ENCODE results near the gene FGD4. TPM values are rescaled to one million over a fixed set of nuclear protein-coding genes. Genes with fewer than 3 reads are reported as not detected.

FGD4 gene
- total and polyA plus RNA-seq, 4 donors: 16.2 to 49.0 (median 26.7) TPM

DNA sequence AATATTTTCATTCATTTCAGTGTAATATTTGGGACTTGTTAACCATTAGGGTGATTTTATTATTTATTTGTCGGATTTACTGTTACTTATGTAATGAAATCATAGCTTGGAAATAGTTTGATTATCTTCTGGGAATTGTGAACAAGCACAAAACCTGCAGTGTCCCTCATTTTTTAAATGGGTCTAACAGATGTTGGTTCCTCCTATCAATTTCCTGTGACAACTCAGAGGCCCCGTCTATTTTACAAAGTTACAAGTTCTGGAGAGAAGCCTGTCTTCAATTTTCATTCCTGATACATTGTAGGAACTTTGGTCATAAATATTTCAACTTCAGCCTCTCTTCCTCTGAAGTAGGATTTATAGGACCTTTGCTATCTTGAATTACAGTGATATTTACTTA lies 178.0 kb downstream of the FGD4 start:
- no peak overlapping the region for H3K27ac ChIP-seq (ENCODE audit: low read depth, low read length)
- DNase-seq (ENCODE audit: low read depth in 4 of 6, low spot score in 6 of 6): no peak
- no CpG with 5 or more reads among the region's 2 CpGs for WGBS (ENCODE audit: insufficient coverage)
- H3K27me3 ChIP-seq (ENCODE audit: control insufficient read depth, insufficient read depth, low read length): no peaks in the 10 kb centered on the region
- peaks cover 5% of the 10 kb centered on the region for H3K36me3 ChIP-seq (ENCODE audit: control insufficient read depth, insufficient read depth, low read length)
- no peaks in the 10 kb centered on the region for H3K4me1 ChIP-seq (ENCODE audit: control insufficient read depth, insufficient read depth, low read length)
- no peak overlapping the region for H3K4me3 ChIP-seq (ENCODE audit: low read depth, low read length)
- no peaks in the 10 kb centered on the region for H3K9me3 ChIP-seq (ENCODE audit: control insufficient read depth, insufficient read depth, low read length)

- H3K27me3 ChIP-seq (ENCODE audit: control insufficient read depth, insufficient read depth, low read length): no peaks in the 10 kb centered on the region
- H3K4me1 ChIP-seq (ENCODE audit: control insufficient read depth, insufficient read depth, low read length): no peaks in the 10 kb centered on the region
- H3K9me3 ChIP-seq (ENCODE audit: control insufficient read depth, insufficient read depth, low read length): no peaks in the 10 kb centered on the region
- no peak overlapping the region for H3K4me3 ChIP-seq (ENCODE audit: low read depth, low read length)
- H3K36me3 ChIP-seq (ENCODE audit: control insufficient read depth, insufficient read depth, low read length): peaks cover 9% of the 10 kb centered on the region
- DNase-seq (ENCODE audit: low read depth in 4 of 6, low spot score in 6 of 6): no peak
- WGBS (ENCODE audit: insufficient coverage): no CpG with 5 or more reads among the region's 1 CpG
- H3K27ac ChIP-seq (ENCODE audit: low read depth, low read length): no peak overlapping the region
Measured at GRCh38 chr12:32583534-32583933, 184.2 kb downstream of the FGD4 start.

DNA sequence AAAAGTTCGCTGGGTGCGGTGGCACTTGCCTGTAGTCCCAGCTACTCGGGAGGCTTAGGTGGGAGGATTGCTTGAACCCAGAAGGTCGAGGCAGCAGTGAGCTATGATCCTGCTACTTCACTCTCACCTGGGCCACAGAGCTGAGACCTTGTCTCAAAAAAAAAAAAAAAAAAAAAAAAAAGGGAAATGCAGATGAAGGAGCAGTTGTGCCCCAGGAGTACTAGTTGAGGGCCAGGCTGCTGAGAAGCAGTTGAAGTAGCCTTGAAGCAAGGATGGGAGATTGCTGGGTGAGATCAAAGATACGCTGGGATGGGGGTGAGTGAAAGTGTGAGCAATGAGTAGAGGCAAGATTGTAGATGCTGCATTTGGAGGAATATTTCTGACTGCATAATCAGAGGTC lies 186.3 kb downstream of the FGD4 start:
- Histone ChIP-seq H3K9me3 (ENCODE audit: control insufficient read depth, insufficient read depth, low read length) (no peaks in the 10 kb centered on the region), H3K27ac (ENCODE audit: low read depth, low read length) (no peak overlapping the region), H3K4me1 (ENCODE audit: control insufficient read depth, insufficient read depth, low read length) (no peaks in the 10 kb centered on the region), H3K36me3 (ENCODE audit: control insufficient read depth, insufficient read depth, low read length) (peaks cover 6% of the 10 kb centered on the region), H3K27me3 (ENCODE audit: control insufficient read depth, insufficient read depth, low read length) (no peaks in the 10 kb centered on the region), H3K4me3 (ENCODE audit: low read depth, low read length) (no peak overlapping the region)
- no peak for DNase-seq (ENCODE audit: low read depth in 4 of 6, low spot score in 6 of 6)
- WGBS (ENCODE audit: insufficient coverage): 100% methylated on average over 1 of the region's 5 CpGs

- DNase-seq (ENCODE audit: low read depth in 4 of 6, low spot score in 6 of 6): no peak
Measured at GRCh38 chr12:32586390-32586789, 187.0 kb downstream of the FGD4 start.

GRCh38 chr12:32587581-32588495 lies 188.5 kb downstream of the FGD4 start:
- DNase-seq (ENCODE audit: low read depth in 4 of 6, low spot score in 6 of 6): no peak
- H3K4me3 ChIP-seq (ENCODE audit: low read depth, low read length): no peak overlapping the region
- H3K9me3 ChIP-seq (ENCODE audit: control insufficient read depth, insufficient read depth, low read length): no peaks in the 10 kb centered on the region
- no peaks in the 10 kb centered on the region for H3K27me3 ChIP-seq (ENCODE audit: control insufficient read depth, insufficient read depth, low read length)
- no peaks in the 10 kb centered on the region for H3K4me1 ChIP-seq (ENCODE audit: control insufficient read depth, insufficient read depth, low read length)
- 83% methylated on average over 2 of the region's 4 CpGs for WGBS (ENCODE audit: insufficient coverage)
- no peak overlapping the region for H3K27ac ChIP-seq (ENCODE audit: low read depth, low read length)
- peaks cover 4% of the 10 kb centered on the region for H3K36me3 ChIP-seq (ENCODE audit: control insufficient read depth, insufficient read depth, low read length)

More at GRCh38 chr12:32586390-32586789, 187.0 kb downstream of the FGD4 start:
- no peak overlapping the region for H3K4me3 ChIP-seq (ENCODE audit: low read depth, low read length)
- peaks cover 6% of the 10 kb centered on the region for H3K36me3 ChIP-seq (ENCODE audit: control insufficient read depth, insufficient read depth, low read length)
- 69% methylated on average over 1 of the region's 2 CpGs for WGBS (ENCODE audit: insufficient coverage)
- no peaks in the 10 kb centered on the region for H3K4me1 ChIP-seq (ENCODE audit: control insufficient read depth, insufficient read depth, low read length)
- no peaks in the 10 kb centered on the region for H3K27me3 ChIP-seq (ENCODE audit: control insufficient read depth, insufficient read depth, low read length)
- no peaks in the 10 kb centered on the region for H3K9me3 ChIP-seq (ENCODE audit: control insufficient read depth, insufficient read depth, low read length)
- no peak overlapping the region for H3K27ac ChIP-seq (ENCODE audit: low read depth, low read length)

DNA sequence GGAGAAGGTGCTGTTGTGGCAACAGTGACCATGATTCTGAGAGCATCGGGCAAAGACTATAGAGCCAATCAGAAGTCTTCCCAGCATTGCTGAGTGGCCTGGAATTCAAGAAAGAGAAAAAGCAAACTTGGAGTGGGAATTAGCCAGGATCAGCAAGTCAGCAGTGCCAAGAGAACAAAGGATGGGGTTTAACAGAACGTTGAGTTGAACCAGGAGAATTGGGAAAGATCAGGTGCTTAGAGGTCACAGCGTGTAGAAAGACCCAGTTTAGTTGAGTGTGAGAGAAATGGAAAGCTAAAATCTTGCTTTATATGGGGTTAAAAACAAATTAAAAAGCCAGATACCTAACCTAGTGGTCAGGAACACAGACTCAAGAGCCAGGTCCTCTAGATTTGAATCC lies 189.2 kb downstream of the FGD4 start:
- Histone ChIP-seq H3K36me3 (ENCODE audit: control insufficient read depth, insufficient read depth, low read length) (no peaks in the 10 kb centered on the region), H3K9me3 (ENCODE audit: control insufficient read depth, insufficient read depth, low read length) (no peaks in the 10 kb centered on the region), H3K27ac (ENCODE audit: low read depth, low read length) (no peak overlapping the region), H3K27me3 (ENCODE audit: control insufficient read depth, insufficient read depth, low read length) (no peaks in the 10 kb centered on the region), H3K4me1 (ENCODE audit: control insufficient read depth, insufficient read depth, low read length) (no peaks in the 10 kb centered on the region), H3K4me3 (ENCODE audit: low read depth, low read length) (no peak overlapping the region)
- 75% methylated on average over 2 of the region's 3 CpGs for WGBS (ENCODE audit: insufficient coverage)
- no peak for DNase-seq (ENCODE audit: low read depth in 4 of 6, low spot score in 6 of 6)

DNA sequence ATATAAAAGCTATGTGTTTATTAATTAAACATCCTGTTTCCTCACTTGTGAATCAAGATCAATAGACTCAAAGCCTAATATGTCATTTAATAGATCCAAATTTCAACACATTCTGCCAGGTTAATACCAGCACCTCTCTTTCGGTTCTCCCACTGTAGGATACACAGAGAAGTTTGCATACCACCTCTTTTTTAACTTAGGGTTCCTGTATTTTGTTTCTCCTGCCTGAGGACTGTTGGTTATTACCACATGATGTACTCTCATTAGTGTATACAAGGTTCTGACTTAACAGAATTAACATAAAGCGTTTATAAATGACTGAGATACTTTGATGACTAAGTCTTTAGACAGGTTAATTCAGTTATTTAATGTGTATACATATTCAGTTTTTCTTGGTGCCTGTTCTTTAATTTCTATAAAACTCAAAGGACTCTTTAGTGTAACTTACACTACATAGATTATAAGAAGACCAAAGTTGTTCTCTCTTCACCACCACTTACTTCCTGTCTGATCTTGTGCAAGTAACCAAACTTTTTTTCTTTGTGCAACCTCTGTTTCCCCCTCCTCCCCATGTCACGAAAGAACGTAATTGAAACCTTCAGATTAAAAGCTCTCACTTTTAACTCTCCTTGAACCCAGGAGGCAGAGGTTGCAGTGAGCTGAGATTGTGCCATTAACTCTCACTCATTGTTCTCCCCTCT lies 190.0 kb downstream of the FGD4 start:
- H3K9me3 ChIP-seq (ENCODE audit: control insufficient read depth, insufficient read depth, low read length): no peaks in the 10 kb centered on the region
- H3K4me3 ChIP-seq (ENCODE audit: low read depth, low read length): no peak overlapping the region
- no CpG with 5 or more reads among the region's 4 CpGs for WGBS (ENCODE audit: insufficient coverage)
- no peaks in the 10 kb centered on the region for H3K4me1 ChIP-seq (ENCODE audit: control insufficient read depth, insufficient read depth, low read length)
- H3K27me3 ChIP-seq (ENCODE audit: control insufficient read depth, insufficient read depth, low read length): no peaks in the 10 kb centered on the region
- no peaks in the 10 kb centered on the region for H3K36me3 ChIP-seq (ENCODE audit: control insufficient read depth, insufficient read depth, low read length)
- H3K27ac ChIP-seq (ENCODE audit: low read depth, low read length): no peak overlapping the region
- DNase-seq (ENCODE audit: low read depth in 4 of 6, low spot score in 6 of 6): no peak

DNA sequence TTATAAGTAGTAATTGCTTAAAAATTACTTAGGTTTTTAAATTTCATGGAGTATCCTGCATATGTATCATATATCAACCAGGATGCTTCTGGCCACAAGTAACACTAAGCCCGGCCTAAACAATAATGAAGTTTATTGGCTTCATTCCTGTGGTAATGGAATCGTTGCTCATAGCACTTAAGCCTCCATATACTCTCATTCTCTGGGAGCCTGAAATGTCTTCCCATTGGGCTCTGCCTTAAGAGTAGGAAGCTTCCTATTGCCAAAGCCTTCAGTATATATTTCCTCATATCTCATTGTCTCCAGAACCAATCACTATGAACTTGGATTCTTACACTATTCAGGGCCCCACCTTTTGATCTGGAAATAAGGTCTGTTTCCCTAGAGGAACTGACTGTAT lies 195.9 kb downstream of the FGD4 start:
- Histone ChIP-seq H3K27ac (ENCODE audit: low read depth, low read length) (no peak overlapping the region), H3K9me3 (ENCODE audit: control insufficient read depth, insufficient read depth, low read length) (no peaks in the 10 kb centered on the region), H3K36me3 (ENCODE audit: control insufficient read depth, insufficient read depth, low read length) (no peaks in the 10 kb centered on the region), H3K4me1 (ENCODE audit: control insufficient read depth, insufficient read depth, low read length) (no peaks in the 10 kb centered on the region), H3K27me3 (ENCODE audit: control insufficient read depth, insufficient read depth, low read length) (no peaks in the 10 kb centered on the region), H3K4me3 (ENCODE audit: low read depth, low read length) (no peak overlapping the region)
- no peak for DNase-seq (ENCODE audit: low read depth in 4 of 6, low spot score in 6 of 6)
- WGBS (ENCODE audit: insufficient coverage): 86% methylated on average over 1 of the region's 2 CpGs

- Histone ChIP-seq H3K27me3 (ENCODE audit: control insufficient read depth, insufficient read depth, low read length) (no peaks in the 10 kb centered on the region), H3K4me1 (ENCODE audit: control insufficient read depth, insufficient read depth, low read length) (no peaks in the 10 kb centered on the region), H3K36me3 (ENCODE audit: control insufficient read depth, insufficient read depth, low read length) (no peaks in the 10 kb centered on the region), H3K4me3 (ENCODE audit: low read depth, low read length) (no peak overlapping the region), H3K9me3 (ENCODE audit: control insufficient read depth, insufficient read depth, low read length) (no peaks in the 10 kb centered on the region), H3K27ac (ENCODE audit: low read depth, low read length) (no peak overlapping the region)
- WGBS (ENCODE audit: insufficient coverage): 25% methylated on average over 1 of the region's 1 CpG
- no peak for DNase-seq (ENCODE audit: low read depth in 4 of 6, low spot score in 6 of 6)
Measured at GRCh38 chr12:32596030-32596429, 196.7 kb downstream of the FGD4 start.

DNA sequence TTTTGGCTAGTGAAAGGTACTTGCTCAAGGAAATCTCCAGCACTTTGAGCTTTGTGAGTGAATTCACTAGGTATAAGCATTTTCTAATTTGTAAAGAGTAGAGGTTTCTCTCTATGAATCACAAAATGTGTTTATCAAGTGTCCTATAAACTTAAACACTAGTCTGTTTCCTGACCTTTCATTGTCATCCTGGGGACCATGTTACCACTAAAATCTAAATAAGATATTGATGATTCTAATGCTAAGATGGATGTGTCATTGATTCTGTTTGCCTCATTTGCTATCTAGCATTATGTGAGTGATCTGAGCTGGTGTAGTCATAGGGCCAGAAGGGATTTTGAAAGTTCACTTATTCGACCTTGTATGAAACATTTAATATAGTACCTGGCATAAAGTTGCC lies 199.3 kb downstream of the FGD4 start:
- no peaks in the 10 kb centered on the region for H3K36me3 ChIP-seq (ENCODE audit: control insufficient read depth, insufficient read depth, low read length)
- DNase-seq (ENCODE audit: low read depth in 4 of 6, low spot score in 6 of 6): no peak
- H3K4me3 ChIP-seq (ENCODE audit: low read depth, low read length): no peak overlapping the region
- H3K4me1 ChIP-seq (ENCODE audit: control insufficient read depth, insufficient read depth, low read length): no peaks in the 10 kb centered on the region
- WGBS (ENCODE audit: insufficient coverage): no CpG with 5 or more reads among the region's 1 CpG
- no peaks in the 10 kb centered on the region for H3K27me3 ChIP-seq (ENCODE audit: control insufficient read depth, insufficient read depth, low read length)
- H3K27ac ChIP-seq (ENCODE audit: low read depth, low read length): no peak overlapping the region
- H3K9me3 ChIP-seq (ENCODE audit: control insufficient read depth, insufficient read depth, low read length): no peaks in the 10 kb centered on the region

Data from spinal cord (tissue), 10 donors.